Measurements from ENCODE around the gene RNU6-1.

Gene RNU6-1

GRCh38 chr15:67790610-67791319 is 49.1 kb downstream of the RNU6-1 start:
- intact Hi-C loops (cut with DNase I) = no loop called here
- DNase-seq = peak in 1 of 42 donors; percentile 9

Data from head of caudate nucleus (tissue), 42 donors.